Measurements from ENCODE around the gene AFF1. TPM values are rescaled to one million over a fixed set of nuclear protein-coding genes. Genes with fewer than 3 reads are reported as not detected.
"Not testable (repeated sequence)": the region's sequence is repeated elsewhere in the genome, so short reads cannot be mapped to it uniquely, and the experiment has no call there.

Gene AFF1
- total RNA-seq, 4 donors from 2014 or later: 26.7 to 200 (median 92.5) TPM

GRCh38 chr4:87134122-87134521, 199.3 kb downstream of the AFF1 start:
- H3K9me3 ChIP-seq: no peaks in the 10 kb centered on the region
- no peaks in the 10 kb centered on the region for H3K27me3 ChIP-seq
- H3K27ac ChIP-seq: no peak overlapping the region
- no peaks in the 10 kb centered on the region for H3K36me3 ChIP-seq
- H3K4me3 ChIP-seq: no peak overlapping the region
- TF ChIP-seq POLR2A (IDR thresholded peaks at IDR 0.05): no peak
- TF ChIP-seq CTCF (IDR thresholded peaks at IDR 0.05): no peak
- intact Hi-C loops (cut with DNase I; ENCODE audit: low total_unique reads): no loop called here
- H3K4me1 ChIP-seq: no peaks in the 10 kb centered on the region
- no peak for DNase-seq

GRCh38 chr4:87141428-87141827, 206.6 kb downstream of the AFF1 start:
- no peaks in the 10 kb centered on the region for H3K27me3 ChIP-seq
- H3K36me3 ChIP-seq: no peaks in the 10 kb centered on the region
- intact Hi-C loops (cut with DNase I; ENCODE audit: low total_unique reads): no loop called here
- H3K9me3 ChIP-seq: no peaks in the 10 kb centered on the region
- no peak overlapping the region for H3K4me3 ChIP-seq
- H3K4me1 ChIP-seq: no peaks in the 10 kb centered on the region
- TF ChIP-seq CTCF (IDR thresholded peaks at IDR 0.05) (no peak), POLR2A (IDR thresholded peaks at IDR 0.05) (no peak)
- no peak for DNase-seq
- H3K27ac ChIP-seq: no peak overlapping the region

- TF ChIP-seq POLR2A (IDR thresholded peaks at IDR 0.05) (no peak), CTCF (IDR thresholded peaks at IDR 0.05) (no peak)
- intact Hi-C loops (cut with DNase I; ENCODE audit: low total_unique reads): no loop called here
- no peaks in the 10 kb centered on the region for H3K27me3 ChIP-seq
- H3K27ac ChIP-seq: no peak overlapping the region
- no peak overlapping the region for H3K4me3 ChIP-seq
- H3K4me1 ChIP-seq: no peaks in the 10 kb centered on the region
- DNase-seq: no peak
- no peaks in the 10 kb centered on the region for H3K36me3 ChIP-seq
- H3K9me3 ChIP-seq: no peaks in the 10 kb centered on the region
Measured at GRCh38 chr4:87144356-87144755, 209.5 kb downstream of the AFF1 start.

GRCh38 chr4:87145934-87146333, 211.1 kb downstream of the AFF1 start:
- H3K4me1 ChIP-seq; DNase-seq; H3K9me3 ChIP-seq; intact Hi-C loops (cut with DNase I; ENCODE audit: low total_unique reads); H3K27me3 ChIP-seq; H3K36me3 ChIP-seq; H3K27ac ChIP-seq; H3K4me3 ChIP-seq: not testable (repeated sequence)

GRCh38 chr4:87147116-87147515, 212.3 kb downstream of the AFF1 start:
- H3K36me3 ChIP-seq: no peaks in the 10 kb centered on the region
- H3K4me3 ChIP-seq: no peak overlapping the region
- DNase-seq: no peak
- no peaks in the 10 kb centered on the region for H3K27me3 ChIP-seq
- H3K9me3 ChIP-seq: no peaks in the 10 kb centered on the region
- H3K4me1 ChIP-seq: peaks cover 0 to 11% of the 10 kb centered on the region in 2 donors
- TF ChIP-seq CTCF (IDR thresholded peaks at IDR 0.05) (no peak), POLR2A (IDR thresholded peaks at IDR 0.05) (no peak)
- no peak overlapping the region for H3K27ac ChIP-seq
- intact Hi-C loops (cut with DNase I; ENCODE audit: low total_unique reads): no loop called here

All from uterus (tissue), 4 donors.